ENCODE data around the gene PRKAG3.
A peak's percentile ranks its signal among the peaks of the same experiment; 100 is the strongest.

The PRKAG3 gene

DNA sequence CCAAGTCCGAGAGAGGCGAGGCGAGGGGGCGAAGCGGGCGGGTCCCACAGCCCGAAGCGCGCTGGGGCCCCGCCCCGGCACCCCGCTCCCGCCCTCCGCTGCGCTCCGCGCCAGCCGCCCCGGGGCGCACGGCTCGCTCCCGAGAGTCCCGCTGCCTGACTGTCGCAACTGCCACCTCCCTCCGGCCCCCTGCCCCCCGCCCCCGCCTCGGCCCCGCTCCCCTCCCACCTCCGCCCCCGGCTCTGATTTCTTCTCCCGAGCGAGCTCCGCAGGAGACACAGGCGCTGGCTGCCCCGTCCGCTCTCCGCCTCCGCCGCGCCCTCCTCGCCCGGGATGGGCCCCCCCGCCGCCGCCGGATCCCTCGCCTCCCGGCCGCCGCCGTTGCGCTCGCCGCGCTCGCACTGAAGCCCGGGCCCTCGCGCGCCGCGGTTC lies 28.0 kb upstream of the PRKAG3 start, which contains the start of gene WNT6:
WNT6 (plus strand) TSS at position 250 of the 432 bp plus-strand sequence. CDS start 233 bp downstream, outside the sequence.
- no peak for TF ChIP-seq Cebpa-rat (IDR thresholded peaks at IDR 0.05)
- H3K9ac ChIP-seq = no peak within 1 kb of the TSS
- H4K20me1 ChIP-seq = peaks cover 0 to 72% (median 33%) of the 10 kb centered on the region in 11 experiments; a peak in 16 of 22 replicates
- H3K36me3 ChIP-seq = no peaks in the 10 kb centered on the region
- peaks cover 8 to 19% (median 13%) of the 10 kb centered on the region in 10 experiments; a peak in 19 of 20 replicates for H3K4me1 ChIP-seq
- no peak within 1 kb of the TSS for H3K27ac ChIP-seq
- H3K9me3 ChIP-seq (replicated peaks in 1 of 11) = peaks cover 0 to 5% (median 0%) of the 10 kb centered on the region in 11 experiments; a peak in 1 of 22 replicates
- H3K4me2 ChIP-seq = peak within 1 kb of the TSS; percentile 69 to 86 (median 76)
- H3K4me3 ChIP-seq = peak within 1 kb of the TSS; percentile 30 to 64 (median 52); a peak in 18 of 20 replicates
- peaks cover 96 to 100% (median 100%) of the 10 kb centered on the region in 11 experiments for H3K27me3 ChIP-seq

DNA sequence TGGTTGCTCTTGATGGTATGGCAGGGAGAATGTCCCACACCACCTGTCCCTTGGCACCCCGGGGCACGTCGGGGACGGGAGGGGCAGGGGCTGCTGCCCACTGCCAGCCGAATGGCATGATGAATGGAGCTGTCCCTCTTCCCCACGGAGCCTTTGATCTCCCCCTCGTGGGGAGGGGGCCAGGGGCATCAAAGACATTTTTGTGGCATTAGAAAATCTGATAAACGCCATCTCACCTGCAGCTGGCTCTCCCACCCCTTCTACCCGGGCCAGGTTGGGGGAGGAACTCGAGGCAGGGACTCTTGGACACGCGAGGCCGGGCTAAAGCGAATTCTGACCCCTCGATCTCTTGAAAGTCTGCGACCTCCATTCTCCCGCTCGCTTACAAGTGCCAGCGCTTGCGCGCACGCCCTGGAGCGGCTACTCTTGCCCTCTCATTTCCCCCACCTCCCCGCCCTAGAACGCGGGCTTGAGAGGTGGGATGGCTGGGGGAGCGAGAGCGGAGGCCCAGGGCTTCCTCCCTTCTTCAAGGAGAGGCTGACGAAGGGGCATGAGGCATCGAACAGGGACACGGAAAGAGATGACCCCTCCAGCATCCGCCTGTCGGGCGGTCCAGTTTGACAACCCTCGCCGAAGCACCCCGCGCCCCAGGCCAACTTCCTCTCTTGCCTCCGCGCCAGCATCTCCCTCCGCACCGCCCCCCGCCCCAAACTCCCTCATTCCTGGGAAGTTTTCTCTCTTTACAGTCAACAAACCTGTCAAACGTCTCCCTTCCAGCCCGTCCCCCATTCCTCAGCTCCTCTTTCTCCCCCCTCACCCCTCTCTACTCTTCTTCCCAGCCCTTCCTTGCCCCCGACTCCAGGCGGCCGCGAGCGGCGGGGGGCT lies 27.3 kb upstream of the PRKAG3 start:
- Histone ChIP-seq H3K4me3 (peak overlapping the region in 7 of 10 experiments; percentile 20 to 59 (median 36); a peak in 7 of 20 replicates), H3K27ac (no peak overlapping the region), H3K36me3 (no peaks in the 10 kb centered on the region), H3K9ac (no peak overlapping the region), H3K9me3 (replicated peaks in 1 of 11) (peaks cover 0 to 5% (median 0%) of the 10 kb centered on the region in 11 experiments; a peak in 1 of 22 replicates), H3K4me2 (peak overlapping the region; percentile 33 to 59 (median 45); a peak in 16 of 22 replicates), H4K20me1 (peaks cover 0 to 75% (median 34%) of the 10 kb centered on the region in 11 experiments; a peak in 16 of 22 replicates), H3K27me3 (peaks cover 99 to 100% (median 100%) of the 10 kb centered on the region in 11 experiments), H3K4me1 (peaks cover 8 to 19% (median 13%) of the 10 kb centered on the region in 10 experiments; a peak in 19 of 20 replicates)
- TF ChIP-seq Cebpa-rat (IDR thresholded peaks at IDR 0.05) = no peak

DNA sequence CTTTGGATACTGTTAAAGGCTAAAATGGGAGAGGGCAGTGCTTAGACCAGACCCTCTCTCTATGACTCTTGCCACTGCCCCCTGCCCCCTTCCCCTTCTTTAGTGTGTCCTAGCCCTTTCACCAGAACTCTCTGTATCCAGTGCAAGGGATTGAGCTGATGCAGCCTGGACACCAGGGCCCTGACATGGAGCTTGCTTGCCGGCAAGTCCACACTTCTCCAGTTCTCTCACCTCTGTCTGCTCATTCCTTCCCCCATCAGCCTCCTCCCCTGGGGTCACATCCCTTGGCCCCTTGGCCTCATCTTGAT lies 26.5 kb upstream of the PRKAG3 start:
- Histone ChIP-seq H3K36me3 (no peaks in the 10 kb centered on the region), H3K4me2 (no peak overlapping the region), H3K4me1 (peaks cover 8 to 19% (median 13%) of the 10 kb centered on the region in 10 experiments; a peak in 19 of 20 replicates), H3K27ac (no peak overlapping the region), H3K4me3 (no peak overlapping the region), H3K27me3 (peaks cover 100% of the 10 kb centered on the region in 11 experiments), H4K20me1 (peaks cover 0 to 79% (median 37%) of the 10 kb centered on the region in 11 experiments; a peak in 16 of 22 replicates), H3K9me3 (replicated peaks in 1 of 11) (peaks cover 0 to 5% (median 0%) of the 10 kb centered on the region in 11 experiments; a peak in 1 of 22 replicates), H3K9ac (no peak overlapping the region)
- TF ChIP-seq Cebpa-rat (IDR thresholded peaks at IDR 0.05) = no peak

DNA sequence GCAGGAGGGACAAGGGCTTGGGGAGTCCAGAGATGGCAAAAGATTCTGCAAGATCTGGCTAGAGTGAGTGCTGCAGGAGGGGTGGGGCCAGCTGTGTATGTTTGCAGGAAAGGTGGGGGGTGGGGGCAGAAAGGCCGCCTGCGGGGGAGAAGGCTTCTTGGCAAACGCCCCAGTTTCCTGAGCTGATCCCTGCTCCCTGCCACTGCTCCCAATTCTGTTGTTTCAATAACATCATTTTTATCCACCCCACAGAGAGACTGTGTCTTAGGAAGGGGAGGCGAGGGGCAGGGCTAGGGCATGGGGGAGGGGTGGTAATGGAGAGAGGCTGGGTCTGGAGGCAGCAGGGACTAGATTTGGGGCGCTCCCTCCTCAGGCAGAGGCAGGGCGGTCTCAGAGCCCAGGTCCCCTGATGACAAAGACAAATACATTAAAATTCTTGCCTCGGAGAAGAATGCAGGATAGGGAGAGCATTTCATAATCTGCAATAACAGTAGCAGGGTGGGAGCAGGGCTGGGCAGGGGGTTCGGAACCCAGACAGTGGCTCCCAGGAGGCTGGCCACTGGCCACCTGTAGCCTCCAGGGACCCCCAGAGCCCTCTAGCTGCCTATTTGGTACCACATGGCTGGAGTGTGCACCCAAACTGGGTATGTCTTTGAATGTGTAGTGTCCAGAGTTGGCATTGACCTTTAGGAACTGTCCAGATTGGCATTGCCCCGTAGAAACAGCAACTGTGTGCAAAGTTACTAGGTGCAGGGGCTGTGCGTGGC lies 26.0 kb upstream of the PRKAG3 start:
- Histone ChIP-seq H3K36me3 (no peaks in the 10 kb centered on the region), H4K20me1 (peaks cover 0 to 78% (median 37%) of the 10 kb centered on the region in 11 experiments; a peak in 16 of 22 replicates), H3K9ac (no peak overlapping the region), H3K9me3 (replicated peaks in 1 of 11) (peaks cover 0 to 5% (median 0%) of the 10 kb centered on the region in 11 experiments; a peak in 1 of 22 replicates), H3K27me3 (peaks cover 100% of the 10 kb centered on the region in 11 experiments), H3K4me2 (no peak overlapping the region), H3K4me3 (no peak overlapping the region), H3K4me1 (peaks cover 8 to 19% (median 13%) of the 10 kb centered on the region in 10 experiments; a peak in 19 of 20 replicates), H3K27ac (no peak overlapping the region)
- TF ChIP-seq Cebpa-rat (IDR thresholded peaks at IDR 0.05) = no peak

DNA sequence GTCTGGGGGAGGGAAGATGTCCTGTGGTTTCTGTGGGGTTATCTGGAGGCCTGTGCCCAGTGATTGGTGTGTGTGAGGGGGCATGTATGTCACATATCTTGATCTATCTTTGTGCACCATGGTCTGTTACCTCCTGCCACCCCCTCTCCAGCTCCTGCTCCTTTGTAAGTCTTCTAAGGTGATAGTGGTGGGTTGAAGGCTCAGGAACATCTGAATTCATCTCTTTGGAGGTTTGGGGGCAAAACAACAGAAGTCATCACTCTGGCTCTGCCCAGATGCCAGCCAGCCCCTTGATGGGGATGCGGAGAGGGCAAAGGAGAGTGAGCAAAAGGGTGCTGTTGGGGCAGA lies 25.3 kb upstream of the PRKAG3 start:
- Histone ChIP-seq H3K9me3 (replicated peaks in 1 of 11) (peaks cover 0 to 5% (median 0%) of the 10 kb centered on the region in 11 experiments; a peak in 1 of 22 replicates), H3K4me2 (no peak overlapping the region), H3K4me3 (no peak overlapping the region), H3K4me1 (peaks cover 8 to 19% (median 13%) of the 10 kb centered on the region in 10 experiments; a peak in 19 of 20 replicates), H4K20me1 (peaks cover 0 to 71% (median 37%) of the 10 kb centered on the region in 11 experiments; a peak in 16 of 22 replicates), H3K27me3 (peaks cover 96 to 100% (median 100%) of the 10 kb centered on the region in 11 experiments), H3K9ac (no peak overlapping the region), H3K36me3 (no peaks in the 10 kb centered on the region), H3K27ac (no peak overlapping the region)
- TF ChIP-seq Cebpa-rat (IDR thresholded peaks at IDR 0.05) = no peak

DNA sequence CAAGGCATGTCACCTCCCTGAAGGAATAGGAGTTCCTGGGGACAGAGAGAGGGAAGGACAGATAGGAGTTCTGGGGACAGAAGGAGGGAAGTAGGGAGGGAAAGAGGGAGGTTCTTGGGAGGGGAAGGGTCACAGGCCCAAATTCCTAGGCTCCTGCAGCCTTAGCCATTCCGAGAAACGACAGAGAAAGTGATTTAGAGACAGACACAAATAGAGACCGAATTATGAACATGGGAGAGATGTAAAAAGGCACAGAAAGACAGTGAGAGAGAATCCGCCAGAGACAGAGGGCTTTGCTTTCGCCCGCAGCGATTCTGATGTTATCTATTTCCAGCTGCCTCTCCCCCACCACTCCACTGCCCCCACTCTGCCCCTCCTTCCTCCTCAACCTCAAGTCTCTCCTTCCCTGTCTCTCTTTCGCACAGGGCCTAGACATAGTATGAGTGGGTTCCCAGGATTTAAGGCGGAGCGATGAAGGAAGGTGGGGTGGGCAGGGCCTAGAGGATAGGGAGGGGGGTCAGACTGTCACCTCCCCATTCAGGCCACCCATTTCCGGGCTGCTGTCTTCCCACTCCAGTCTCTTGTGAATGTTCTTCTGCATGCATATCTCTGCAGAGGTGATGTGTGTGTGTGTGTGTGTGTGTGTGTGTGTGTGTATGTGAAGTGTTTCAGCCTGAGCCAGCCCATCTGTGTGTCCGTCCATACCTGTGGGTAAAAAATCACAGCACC lies 24.7 kb upstream of the PRKAG3 start:
- Histone ChIP-seq H3K4me3 (no peak overlapping the region), H3K36me3 (no peaks in the 10 kb centered on the region), H3K27me3 (peaks cover 91 to 100% (median 97%) of the 10 kb centered on the region in 11 experiments), H3K4me2 (no peak overlapping the region), H3K9ac (no peak overlapping the region), H3K27ac (no peak overlapping the region), H4K20me1 (peaks cover 0 to 65% (median 37%) of the 10 kb centered on the region in 11 experiments; a peak in 16 of 22 replicates), H3K9me3 (replicated peaks in 1 of 11) (peaks cover 0 to 5% (median 0%) of the 10 kb centered on the region in 11 experiments; a peak in 1 of 22 replicates), H3K4me1 (peaks cover 8 to 19% (median 13%) of the 10 kb centered on the region in 10 experiments; a peak in 19 of 20 replicates)
- no peak for TF ChIP-seq Cebpa-rat (IDR thresholded peaks at IDR 0.05)

DNA sequence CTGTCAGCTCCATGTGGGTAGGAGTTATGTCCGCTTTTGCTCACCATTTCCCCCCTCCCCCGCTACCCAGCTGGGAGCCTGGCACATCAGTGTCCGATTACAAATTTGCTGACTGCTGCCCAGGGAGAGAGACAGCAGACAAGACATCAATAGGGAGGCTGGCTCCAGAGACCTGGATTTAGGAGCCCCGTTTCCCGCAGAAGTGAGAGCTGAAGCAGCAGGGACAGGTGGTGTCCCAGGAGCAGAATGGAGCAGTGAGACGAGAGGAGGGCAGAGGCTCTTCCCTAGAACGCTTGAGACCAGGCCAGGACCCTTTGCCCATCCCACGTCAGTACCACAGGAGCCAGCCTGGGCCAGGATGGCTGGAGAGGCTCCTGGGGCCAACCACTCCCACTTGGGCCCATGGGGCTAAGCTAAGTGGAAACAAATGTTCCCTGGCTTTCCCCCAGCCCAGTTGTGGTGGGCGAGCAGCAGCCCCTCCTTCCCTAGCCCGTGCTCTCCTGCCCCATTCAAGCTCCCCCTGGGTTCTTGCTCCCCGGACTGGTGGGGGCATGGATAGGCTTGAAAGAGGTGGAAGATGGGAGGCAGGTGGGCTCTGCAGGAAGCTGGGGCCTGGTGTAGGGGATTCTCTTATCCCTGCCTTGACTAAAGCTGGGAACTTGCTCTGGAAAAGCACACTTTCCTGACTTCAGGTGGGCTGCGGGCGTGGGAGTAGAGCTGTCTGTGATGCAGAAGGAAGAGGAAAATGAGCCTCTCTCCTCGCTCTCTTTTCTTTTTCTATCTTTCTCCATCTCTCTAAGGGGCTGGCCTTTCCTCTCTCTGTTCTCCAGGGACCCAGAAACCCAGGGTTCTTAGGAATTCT lies 23.9 kb upstream of the PRKAG3 start:
- no peak for TF ChIP-seq Cebpa-rat (IDR thresholded peaks at IDR 0.05)
- Histone ChIP-seq H3K9me3 (replicated peaks in 1 of 11) (peaks cover 0 to 5% (median 0%) of the 10 kb centered on the region in 11 experiments; a peak in 1 of 22 replicates), H3K4me2 (no peak overlapping the region), H3K4me1 (peaks cover 7 to 15% (median 9%) of the 10 kb centered on the region in 10 experiments; a peak in 19 of 20 replicates), H3K4me3 (no peak overlapping the region), H3K9ac (no peak overlapping the region), H3K27ac (no peak overlapping the region), H3K36me3 (no peaks in the 10 kb centered on the region), H4K20me1 (peaks cover 0 to 59% (median 35%) of the 10 kb centered on the region in 11 experiments; a peak in 16 of 22 replicates), H3K27me3 (peaks cover 83 to 98% (median 89%) of the 10 kb centered on the region in 11 experiments)

Data from BLaER1 treated with 17β-estradiol and CSF1 and Interleukin-3, amounts not matched to agents 10 nM and 100 nM (cell line).